Activated T-helper 9 cell treated with anti-CD3 and anti-CD28 coated beads, Interleukin-2, amount 50 U/mL, for 16 hours (primary cell): ENCODE data around the gene VSTM2B.

ENCODE experiments used
- DNase-seq: peaks from one replicate; pipeline ENCODE4 v3.0.0-alpha.2; 2020; ENCODE audit warnings: low read depth

The VSTM2B gene

DNA sequence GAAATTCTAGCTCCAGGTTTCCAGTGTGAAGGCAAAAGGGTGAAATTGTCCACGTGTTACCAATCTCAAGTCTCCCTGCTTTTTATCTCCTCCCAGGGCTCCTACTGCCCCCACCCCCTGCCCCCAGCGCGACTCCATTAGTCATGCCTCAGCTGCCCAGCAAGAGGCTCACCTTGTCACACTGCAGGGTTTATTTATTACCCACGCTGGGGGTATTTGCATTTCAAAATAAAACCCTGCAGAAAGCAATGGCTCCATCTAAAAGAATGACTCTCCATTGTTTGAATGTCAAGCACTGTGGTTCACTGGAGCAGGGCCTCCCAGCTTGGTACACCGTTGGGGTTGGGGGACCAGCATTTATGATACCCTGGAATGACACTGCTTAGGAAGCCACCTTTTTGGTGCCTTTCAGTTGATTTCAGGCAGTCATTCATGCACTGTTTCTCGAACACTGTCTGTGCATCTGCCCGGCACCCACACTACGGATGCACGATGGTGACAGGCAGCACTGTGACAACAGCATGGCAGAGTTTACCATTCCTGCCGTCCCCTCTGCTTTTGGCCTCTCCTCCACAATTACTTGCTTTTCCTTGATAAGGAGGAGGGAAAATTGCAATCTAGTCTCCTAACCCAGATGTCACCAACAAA is 70.4 kb downstream of the VSTM2B start:
- no peak for DNase-seq

DNA sequence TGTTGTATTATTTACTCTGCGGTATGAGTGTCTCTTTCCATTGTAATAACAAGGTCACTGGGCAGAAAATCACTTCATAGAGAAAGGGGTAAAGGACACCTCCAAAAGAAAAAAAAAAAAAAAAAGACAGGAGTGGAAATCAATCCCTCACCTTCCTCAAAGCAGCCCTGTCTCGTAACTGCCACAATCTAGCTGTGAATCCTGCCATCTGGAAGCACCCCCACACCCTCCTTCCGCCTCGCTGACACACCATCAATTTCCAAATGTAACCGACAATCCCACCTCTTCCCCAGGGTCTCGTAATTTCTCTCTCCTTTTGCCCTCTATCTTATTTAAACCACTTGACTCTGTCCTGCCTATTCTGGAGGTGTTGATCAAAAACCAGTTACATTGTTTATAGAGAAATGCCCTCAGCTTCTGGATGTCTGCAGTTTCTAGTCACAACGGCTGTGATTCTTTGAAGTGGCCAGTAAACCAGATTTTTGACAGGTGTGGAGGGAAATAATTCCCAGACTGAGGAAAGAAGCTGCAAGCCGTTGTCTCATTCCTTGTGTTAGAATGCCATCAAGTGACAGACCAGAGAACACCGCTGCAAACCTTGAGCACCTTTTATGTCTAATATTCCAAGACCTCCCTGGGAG is 71.2 kb downstream of the VSTM2B start:
- no peak for DNase-seq

DNA sequence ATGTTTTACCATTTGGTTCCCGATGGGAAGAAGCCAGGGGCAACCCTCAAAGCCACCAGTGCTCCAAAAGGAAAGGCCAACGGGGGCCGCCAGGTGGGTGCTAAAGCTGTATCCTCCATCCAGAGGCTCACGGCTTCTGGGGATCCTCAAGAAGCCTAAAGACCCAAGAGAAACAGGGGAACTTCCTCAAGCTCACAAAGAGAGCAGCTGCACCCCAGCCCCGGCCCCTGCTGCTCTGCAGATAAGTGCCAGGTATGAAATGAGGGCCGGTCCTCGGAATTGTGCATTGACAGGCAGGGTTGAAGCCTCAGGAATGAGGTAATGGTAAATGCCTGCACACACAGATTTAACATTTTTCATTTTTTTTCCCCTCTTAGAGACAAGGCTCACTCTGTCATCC is 72.2 kb downstream of the VSTM2B start:
- DNase-seq = no peak

DNA sequence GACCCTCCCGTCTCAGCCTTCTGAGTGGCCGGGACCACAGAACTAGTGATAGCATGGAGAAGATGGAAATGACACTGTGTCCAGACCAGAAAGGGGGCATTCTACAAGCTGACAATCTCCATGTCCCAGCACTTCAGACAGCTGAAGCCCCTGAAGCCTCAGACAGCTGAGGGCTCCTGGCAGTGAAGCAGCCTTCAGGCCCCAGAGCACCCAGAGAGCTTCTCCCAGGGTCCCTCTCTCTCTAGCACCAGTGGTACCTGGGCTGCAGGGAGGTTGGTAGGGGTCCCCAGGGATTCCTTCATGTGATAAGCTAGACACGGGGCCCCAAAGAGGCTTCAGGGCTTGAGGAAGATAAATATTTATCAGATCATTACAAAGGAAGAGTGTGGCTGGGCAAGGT is 72.7 kb downstream of the VSTM2B start:
- DNase-seq = no peak

DNA sequence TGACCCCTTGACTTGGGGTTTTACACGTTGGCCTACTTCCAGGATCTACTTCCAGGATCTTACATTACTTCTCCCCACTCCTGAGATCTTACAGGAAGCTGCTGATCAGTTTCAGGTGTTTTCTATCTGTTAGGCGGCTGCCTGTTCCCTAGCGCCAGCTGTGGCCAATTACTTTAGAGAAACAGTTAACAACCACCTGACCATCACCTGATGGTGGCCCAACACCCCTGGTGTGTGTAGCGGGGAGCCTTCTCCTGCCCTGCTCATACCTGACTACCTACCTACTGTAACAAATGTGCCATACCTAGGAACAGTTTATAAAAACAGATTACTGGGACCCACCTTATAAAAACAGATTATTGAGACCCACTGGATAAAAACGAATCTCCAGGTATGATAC is 77.5 kb downstream of the VSTM2B start:
- DNase-seq = no peak

DNA sequence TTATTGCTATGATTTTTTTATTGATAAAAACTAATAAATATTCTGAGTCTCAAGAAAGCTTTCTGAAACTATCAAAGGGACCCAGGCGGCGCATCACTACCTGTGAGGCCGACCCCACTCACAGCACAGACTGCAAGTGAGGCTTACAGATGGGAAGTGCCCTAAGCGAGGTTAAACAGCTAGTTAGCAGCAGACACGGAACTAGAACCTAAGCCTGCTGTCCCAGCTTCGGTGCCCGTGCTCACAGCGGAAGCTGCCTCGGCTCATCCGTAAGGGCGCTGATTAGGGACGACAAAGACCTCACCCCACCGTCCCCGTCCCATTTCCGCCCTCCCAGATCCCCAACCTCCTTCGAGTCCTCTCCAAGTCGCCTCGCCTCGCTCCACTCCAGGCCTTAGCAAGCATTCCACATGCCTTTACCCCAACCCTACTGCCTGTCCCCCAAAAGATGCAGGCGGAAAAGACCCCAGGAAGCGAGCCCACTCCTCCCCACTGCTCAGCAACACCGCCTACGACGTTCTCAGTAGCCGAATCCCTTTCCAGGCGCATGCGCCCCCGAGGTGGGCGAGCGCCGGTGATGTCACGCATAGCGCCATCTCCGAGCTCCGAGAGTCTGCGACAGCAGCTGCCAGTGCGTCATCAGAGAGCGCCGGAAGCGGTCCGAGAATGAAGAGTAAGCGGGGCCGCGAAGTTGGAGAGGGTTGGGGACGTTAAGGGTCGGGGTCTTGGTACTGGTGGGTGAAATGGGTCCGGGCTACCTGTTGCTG is 80.0 kb downstream of the VSTM2B start, which contains the start of gene POP4:
Gene POP4, plus strand, starts transcription at position 631 of the 767 bp plus-strand sequence. Its CDS starts 36 bp downstream, at position 667.
- peak; percentile 96 for DNase-seq

DNA sequence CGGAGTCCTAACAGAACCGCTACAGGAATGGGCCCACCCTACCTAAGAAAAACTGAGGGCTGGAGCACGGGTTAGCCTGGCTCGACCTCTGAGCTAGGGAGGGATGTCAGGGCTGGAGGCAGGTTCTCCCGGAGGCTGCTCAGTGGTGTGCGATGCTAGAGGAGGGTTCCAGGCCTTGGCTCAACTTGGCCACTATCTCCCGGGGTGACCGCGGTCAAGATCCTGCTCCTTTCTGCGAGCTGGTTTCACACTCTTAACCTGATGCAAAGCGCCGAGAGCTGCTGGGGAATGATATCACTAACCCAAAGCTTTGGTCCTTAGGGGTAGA is 80.6 kb downstream of the VSTM2B start:
- DNase-seq = no peak

DNA sequence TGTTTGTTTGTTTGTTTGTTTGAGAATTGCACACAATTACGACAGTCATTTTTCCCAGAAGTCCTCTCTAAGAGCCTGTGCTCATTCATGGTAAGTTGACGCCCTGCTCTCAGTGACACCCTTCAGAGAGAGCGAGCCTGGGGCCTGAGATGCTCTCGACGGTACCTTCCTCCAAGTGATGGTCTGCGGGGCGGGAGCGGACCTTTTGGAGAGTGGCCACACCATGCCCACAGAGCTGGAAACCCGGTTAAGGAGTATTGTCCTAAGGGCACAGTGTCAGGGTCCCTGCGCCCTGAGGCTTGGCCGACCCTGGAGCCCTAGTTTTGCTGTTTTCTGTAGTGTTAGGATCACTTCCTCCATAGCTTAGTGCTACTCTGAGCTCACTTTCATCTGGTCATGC is 83.8 kb downstream of the VSTM2B start:
- DNase-seq = no peak

DNA sequence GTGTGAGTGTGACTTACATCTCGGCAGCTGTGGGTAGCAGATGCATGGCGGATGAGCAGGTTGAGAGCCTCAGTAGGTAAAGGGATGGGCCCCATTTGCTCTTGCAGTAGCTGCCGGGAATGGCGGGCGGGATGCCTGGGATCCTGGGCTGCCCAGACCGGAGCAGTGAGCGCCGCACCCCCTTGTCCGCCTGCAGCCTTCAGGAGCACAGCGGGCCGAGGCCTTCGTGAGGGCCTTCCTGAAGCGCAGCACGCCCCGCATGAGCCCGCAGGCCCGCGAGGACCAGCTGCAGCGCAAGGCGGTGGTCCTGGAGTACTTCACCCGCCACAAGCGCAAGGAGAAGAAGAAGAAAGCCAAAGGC is 84.4 kb downstream of the VSTM2B start:
- DNase-seq = no peak

DNA sequence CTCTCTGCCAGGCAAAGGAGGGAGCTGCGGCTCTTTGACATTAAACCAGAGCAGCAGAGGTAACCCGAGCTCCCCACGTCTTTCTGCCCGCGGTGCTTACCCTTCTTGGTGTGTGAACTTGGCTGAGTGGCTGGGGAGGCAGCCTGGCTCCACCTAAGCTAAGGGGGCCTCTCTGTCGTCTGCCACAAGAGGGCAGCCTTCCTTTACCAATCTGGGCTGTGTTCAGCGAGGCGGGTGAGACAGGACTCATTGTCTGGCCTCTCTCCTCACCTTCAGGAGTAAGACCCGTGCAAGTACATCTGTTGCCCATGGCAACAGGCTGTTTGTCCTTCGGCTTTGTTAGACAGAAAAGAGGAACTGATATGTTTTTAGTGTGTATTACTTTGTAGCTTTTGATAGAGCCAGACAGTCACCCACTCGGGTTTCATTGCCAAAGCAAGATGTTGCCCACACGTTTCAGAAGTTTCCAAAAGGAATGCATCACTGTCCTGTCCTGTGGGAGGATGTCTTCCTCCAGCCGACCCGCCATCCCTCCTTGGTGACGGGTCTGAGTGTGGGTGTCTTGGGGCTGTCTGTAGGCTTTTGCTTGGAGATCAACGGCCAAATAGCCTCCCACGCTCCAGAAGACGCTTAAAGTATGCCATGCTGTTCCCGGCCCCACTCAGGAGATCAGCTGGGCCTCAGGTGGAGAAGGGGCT is 84.9 kb downstream of the VSTM2B start:
- DNase-seq = peak; percentile 74

DNA sequence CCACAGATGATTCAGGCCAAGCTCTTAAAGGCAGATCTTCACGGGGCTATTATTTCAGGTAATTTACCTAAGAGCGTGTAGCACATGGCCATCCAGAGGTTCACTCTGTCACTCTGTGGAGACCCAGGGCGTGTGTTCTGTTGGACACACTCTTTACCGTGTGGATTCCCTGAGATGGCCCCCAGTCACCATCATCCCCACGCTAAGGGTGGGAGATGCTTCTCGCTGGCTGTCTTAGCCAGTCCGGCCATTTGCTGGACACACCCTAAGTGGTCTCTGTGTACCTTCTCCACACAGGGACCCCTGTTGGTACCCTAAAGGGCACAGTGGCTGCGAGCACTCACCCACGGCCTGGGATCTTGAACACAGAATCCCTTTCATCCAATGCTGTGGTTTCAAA is 86.3 kb downstream of the VSTM2B start:
- no peak for DNase-seq

DNA sequence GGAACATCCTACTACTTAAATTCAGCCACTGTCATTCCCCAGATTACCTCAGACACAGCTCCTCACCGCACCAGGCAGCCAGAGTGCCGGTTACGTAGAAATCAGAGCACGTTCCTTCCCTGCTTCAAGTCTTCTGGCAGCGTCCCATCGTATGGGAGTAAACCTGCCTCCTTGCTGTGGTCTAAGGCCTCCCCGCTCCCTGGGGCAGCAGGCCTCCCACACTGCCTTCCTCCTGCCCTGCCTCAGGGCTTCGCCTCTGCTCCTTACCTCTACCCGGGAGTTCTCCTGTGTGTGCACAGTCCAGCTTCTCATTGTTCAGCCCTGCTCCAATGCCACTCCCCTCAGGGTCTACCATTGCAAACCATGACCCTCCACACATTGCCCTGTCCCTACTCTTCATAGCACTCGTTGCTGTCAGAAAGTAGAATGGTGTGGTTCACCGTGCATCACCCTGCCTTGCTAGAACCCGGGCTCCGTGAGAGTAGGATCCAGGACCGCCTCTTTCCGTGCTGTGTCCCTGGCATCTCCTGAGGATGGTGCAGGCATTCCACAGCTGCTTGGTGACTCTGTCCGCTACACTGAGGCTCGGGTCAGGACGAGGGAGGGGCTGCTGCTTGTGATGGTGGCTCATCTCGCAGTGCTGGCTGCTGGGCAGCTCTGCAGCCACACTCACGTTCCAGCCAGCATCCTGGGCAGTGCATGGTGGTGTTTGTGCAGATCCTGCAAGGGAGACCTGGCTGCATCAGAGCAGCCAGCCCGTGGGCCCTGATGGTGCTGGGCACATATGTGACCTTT is 87.2 kb downstream of the VSTM2B start:
- no peak for DNase-seq

DNA sequence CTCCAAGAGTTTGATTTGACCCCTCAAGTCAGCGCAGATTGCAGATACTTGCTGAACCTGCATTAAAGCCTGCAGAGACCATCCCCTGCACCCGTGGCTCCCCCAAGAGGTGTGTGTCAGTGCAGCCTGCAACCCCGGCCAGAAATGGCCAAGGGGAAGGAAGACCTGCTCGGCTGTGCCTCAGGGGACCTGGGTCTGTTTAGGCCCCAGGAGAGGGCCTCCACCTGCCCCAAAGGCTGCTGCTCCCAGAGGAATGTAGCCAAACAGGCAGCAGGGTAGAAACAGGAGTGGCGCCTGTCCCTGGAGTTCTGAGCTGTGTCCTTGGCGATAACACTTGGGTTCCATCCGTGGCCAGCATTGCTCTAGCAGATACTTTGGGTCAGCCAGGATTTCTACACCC is 88.3 kb downstream of the VSTM2B start:
- DNase-seq = no peak
